Gastrocnemius medialis (tissue), 4 donors: ENCODE measurements around the gene TM9SF1.

ENCODE experiments used
- POLR2A ChIP-seq, 2 donors: fragments of 450-650 bp; IDR thresholded peaks; one replicate each; pipeline ENCODE4 v1.6.1; 2017; ENCODE audit warnings: antibody characterized with exemption in 2 of 2, mild to moderate bottlenecking in 2 of 2, moderate library complexity in 2 of 2
- TF ChIP-seq, protein P1 (sequence below), 5 experiments: fragments of 450-650 bp in 3 of 5; fragments of 200-600 bp in 2 of 5; sonication (generic) in 2 of 5; IDR thresholded peaks in 4 of 5; conservative IDR thresholded peaks in 1 of 5; 1 replicate in 4 of 5; 2 replicates in 1 of 5; pipeline ENCODE4 v1.5.1; 2016 to 2019; ENCODE audit warnings: antibody characterized with exemption in 5 of 5, mild to moderate bottlenecking in 3 of 5, moderate library complexity in 3 of 5

DNA sequence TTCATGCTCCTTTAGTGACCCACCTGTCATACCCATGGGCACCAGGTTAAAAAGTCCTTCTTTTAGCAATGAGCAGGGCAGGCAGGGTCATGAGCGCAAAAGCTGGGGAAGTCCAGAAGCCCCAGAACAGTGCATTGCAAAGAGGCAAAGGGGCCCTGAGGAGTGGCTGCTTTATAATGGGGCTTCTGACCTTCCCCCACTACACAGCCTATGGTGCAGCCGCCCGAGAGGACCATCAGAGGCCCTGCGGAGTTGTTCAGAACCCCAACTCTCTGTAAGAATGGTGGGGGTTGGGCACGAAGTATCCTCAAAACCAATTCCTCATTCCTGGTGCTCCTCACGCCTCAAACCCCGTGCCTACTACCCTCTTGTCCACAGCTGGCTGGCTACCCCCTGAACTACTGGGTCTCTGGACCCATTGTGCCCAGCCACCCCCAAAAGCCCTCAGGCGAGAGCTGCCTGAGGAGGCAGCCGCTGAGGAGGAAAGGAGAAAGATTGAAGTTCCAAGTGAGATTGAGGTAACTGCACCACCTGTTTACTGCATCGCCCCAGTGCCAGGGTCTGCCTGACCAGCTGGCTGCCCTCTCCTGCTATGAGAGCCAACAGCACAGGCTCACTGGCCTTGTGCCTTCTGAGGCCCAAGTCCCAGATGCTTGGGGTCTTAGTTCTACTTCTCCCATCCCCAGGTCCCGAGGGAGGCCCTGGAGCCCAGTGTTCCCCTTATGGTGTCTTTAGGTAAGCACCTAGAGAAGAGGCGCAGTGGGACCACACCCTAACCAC, 16.7 kb downstream of the TM9SF1 start:
- TF ChIP-seq, protein P1, sequence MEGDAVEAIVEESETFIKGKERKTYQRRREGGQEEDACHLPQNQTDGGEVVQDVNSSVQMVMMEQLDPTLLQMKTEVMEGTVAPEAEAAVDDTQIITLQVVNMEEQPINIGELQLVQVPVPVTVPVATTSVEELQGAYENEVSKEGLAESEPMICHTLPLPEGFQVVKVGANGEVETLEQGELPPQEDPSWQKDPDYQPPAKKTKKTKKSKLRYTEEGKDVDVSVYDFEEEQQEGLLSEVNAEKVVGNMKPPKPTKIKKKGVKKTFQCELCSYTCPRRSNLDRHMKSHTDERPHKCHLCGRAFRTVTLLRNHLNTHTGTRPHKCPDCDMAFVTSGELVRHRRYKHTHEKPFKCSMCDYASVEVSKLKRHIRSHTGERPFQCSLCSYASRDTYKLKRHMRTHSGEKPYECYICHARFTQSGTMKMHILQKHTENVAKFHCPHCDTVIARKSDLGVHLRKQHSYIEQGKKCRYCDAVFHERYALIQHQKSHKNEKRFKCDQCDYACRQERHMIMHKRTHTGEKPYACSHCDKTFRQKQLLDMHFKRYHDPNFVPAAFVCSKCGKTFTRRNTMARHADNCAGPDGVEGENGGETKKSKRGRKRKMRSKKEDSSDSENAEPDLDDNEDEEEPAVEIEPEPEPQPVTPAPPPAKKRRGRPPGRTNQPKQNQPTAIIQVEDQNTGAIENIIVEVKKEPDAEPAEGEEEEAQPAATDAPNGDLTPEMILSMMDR (IDR thresholded peaks at IDR 0.05 in 4 of 5, conservative IDR thresholded peaks at IDR 0.05 in 1 of 5) = no peak
- TF ChIP-seq POLR2A (IDR thresholded peaks at IDR 0.05) = no peak
